ENCODE results near the gene FOXM1.
A peak's percentile ranks its signal among the peaks of the same experiment; 100 is the strongest.
"Not testable (repeated sequence)": the region's sequence is repeated elsewhere in the genome, so short reads cannot be mapped to it uniquely, and the experiment has no call there.

FOXM1 gene

GRCh38 chr12:2886768-2887450 lies 9.9 kb upstream of the FOXM1 start:
- DNase-seq (ENCODE audit: extremely low spot score, insufficient read length, low read depth) (no peak), FAIRE-seq (no peak)

- DNase-seq (ENCODE audit: extremely low spot score, insufficient read length, low read depth) = no peak
- no peak for FAIRE-seq
These were observed 7.8 kb upstream of the FOXM1 start for GRCh38 chr12:2884810-2885209.

- DNase-seq (ENCODE audit: extremely low spot score, insufficient read length, low read depth) = no peak
- no peak for FAIRE-seq
These were observed 2.9 kb upstream of the FOXM1 start for GRCh38 chr12:2879853-2880252.

DNA sequence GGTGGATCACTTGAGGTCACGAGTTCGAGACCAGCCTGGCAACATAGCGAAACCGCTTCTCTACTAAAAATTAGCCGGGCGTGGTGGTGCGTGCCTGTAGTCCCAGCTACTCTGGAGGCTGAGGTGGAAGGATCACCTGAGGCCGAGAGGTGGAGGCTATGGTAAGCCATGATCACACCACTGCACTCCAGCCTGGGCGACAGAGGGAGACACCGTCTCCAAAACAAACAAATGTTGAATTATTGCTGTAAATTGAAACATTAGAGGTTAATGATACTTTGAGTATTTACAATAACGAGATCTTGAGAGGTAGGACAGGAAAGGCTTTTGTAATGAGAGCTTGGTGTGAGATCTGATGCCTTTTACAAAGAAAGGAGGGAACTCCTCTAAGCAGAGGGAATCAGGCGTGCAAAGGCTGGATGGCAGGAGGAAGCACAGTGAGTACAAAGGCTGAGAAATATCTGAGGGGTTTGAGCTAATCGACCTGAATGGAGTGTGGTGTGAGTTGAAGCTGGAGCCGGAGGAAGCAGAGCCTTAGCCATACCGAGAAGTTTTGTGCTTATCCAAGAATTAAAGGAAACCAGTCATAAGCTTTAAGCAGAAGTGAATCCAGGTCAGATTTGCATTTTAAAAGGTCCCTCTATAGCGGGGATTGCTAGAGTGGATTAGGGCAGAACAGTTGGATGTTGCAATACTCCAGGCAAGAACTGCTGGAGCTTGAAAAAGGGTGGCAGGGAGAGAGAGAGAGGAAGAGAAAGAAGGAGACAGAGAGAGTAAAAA lies 1.2 kb upstream of the FOXM1 start:
- no peak for FAIRE-seq
- DNase-seq (ENCODE audit: extremely low spot score, insufficient read length, low read depth) = no peak

DNA sequence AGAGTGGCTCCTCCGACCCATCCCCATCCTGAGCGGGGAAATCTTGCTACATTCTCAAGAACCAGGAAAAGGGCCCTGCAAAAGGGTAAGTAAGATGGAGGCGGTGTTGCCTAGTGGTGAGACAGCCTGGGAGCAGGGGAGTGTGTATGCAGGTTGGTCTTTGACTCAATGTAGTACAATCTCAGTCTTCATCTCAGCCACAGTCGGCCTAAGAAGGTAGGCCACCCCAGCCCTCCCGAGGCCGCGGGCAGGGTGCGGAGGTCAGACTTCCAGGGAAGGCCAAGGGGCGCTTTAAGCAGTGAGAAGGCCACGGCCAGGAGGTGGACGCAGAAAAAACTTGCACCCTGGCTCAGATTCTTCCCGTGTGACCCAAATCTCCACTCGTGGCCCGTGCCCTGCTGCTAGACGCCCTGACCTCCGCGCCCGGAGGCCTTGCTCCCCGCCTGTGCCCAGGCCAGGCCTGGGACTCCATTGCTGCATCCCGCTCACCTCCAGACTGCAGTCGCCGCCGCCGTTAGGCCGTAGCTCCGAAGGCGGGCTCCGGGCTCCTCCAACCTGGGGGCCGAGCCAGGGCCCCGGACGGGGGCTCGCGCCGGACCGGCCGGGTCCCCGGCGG lies 435 bp downstream of the FOXM1 start:
- no peak for DNase-seq (ENCODE audit: extremely low spot score, insufficient read length, low read depth)
- FAIRE-seq = no peak

GRCh38 chr12:2868986-2869632 lies 7.9 kb downstream of the FOXM1 start:
- not testable (repeated sequence) for FAIRE-seq; DNase-seq (ENCODE audit: extremely low spot score, insufficient read length, low read depth)

- DNase-seq (ENCODE audit: extremely low spot score, insufficient read length, low read depth) (no peak), FAIRE-seq (no peak)
These were observed 12.8 kb downstream of the FOXM1 start for GRCh38 chr12:2864198-2864597.

DNA sequence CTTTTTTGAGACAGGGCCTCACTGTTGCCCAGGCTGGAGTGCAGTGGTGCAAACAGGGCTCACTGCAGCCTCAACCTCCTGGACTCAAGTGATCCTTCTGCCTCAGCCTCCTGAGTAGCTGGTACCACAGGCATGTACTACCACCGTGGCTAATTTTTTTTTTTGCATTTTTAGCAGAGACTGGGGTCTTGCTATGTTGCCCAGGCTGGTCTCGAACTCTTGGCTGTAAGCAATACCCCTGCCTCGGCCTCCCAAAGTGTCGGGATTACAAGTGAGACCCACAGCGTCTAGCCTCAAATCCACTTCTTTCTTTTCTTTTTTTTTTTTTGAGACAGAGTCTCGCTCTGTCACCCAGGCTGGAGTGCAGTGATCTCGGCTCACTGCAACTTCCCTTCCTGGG lies 13.6 kb downstream of the FOXM1 start:
- DNase-seq (ENCODE audit: extremely low spot score, insufficient read length, low read depth); FAIRE-seq: not testable (repeated sequence)

- no peak for DNase-seq (ENCODE audit: extremely low spot score, insufficient read length, low read depth)
- FAIRE-seq = no peak
These were observed 14.1 kb downstream of the FOXM1 start for GRCh38 chr12:2862876-2863275.

DNA sequence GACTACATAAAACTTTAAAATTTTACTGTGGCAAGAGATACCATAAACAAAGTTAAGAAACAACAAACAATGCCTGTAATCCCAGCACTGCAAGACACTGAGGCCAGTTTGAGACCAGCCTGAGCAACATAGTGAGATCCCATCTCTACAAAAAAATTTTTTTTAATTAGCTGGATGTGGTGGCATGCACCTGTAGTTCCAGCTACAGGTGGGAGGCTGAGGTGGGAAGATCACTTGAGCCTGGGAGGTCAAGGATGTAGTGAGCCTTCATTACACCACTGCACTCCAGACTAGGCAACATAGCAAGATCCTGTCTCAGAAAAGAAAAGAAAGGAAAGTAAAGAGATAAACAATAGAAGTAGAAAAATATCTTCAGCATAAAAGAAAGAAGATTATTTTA lies 16.8 kb downstream of the FOXM1 start:
- no peak for FAIRE-seq

DNA sequence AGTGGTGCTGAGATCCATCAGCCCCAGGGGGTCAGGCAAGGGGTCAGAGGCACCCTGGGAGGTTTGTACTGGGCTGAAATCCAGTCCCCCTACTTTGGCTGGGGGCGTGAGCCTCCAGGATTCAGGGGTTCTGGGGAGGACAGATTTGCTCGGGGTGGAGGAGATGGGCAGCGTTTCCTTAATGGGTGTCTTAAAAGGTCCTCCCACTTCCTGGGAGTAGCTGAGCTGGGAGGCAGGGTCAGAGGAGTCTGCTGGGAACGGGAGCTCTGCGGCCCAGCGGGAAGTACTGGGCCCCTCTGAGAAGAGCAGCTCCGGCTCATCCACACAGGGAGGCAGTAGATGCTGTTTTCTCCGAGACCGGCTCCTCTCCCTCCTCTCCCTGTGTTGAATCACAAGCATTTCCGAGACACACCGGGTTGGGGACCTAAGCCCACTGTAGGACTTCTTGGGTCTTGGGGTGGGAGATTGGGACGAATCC lies 18.0 kb downstream of the FOXM1 start:
- no peak for FAIRE-seq
- DNase-seq (ENCODE audit: extremely low spot score, insufficient read length, low read depth) = no peak

More for the DNA sequence above, 16.8 kb downstream of the FOXM1 start:
- DNase-seq (ENCODE audit: extremely low spot score, insufficient read length, low read depth) = no peak

DNA sequence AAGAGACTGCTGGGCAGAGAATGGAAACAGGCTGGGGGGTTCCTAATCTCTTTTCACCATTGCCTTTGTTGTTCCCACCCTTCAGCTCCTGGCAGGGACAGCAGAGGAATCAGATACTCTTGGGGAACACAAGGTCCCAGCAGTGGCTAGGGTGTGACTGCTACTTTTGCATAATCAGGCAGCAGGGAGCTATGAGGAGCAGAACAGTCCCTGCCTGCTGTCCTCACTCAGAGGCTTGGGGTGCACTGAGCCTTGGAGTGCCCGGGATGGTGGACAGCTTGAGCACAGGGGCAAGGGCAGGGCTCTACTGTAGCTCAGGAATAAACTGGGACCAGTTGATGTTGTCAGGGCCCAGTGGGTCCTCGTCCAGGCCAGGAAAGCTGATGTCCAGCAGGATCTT lies 18.6 kb downstream of the FOXM1 start:
- no peak for FAIRE-seq
- DNase-seq (ENCODE audit: extremely low spot score, insufficient read length, low read depth) = no peak

- FAIRE-seq = no peak
- DNase-seq (ENCODE audit: extremely low spot score, insufficient read length, low read depth) = no peak
These were observed 19.4 kb downstream of the FOXM1 start for GRCh38 chr12:2857576-2857975.

GRCh38 chr12:2857021-2857431 lies 19.9 kb downstream of the FOXM1 start, which contains the start of gene TEX52:
Gene TEX52 (minus strand): TSS chr12:2857039. CDS start chr12:2857026, 13 bp downstream.
- FAIRE-seq = no peak

GRCh38 chr12:2856051-2856450 lies 20.9 kb downstream of the FOXM1 start:
- no peak for FAIRE-seq
- DNase-seq (ENCODE audit: extremely low spot score, insufficient read length, low read depth) = no peak

More at GRCh38 chr12:2857021-2857431, 19.9 kb downstream of the FOXM1 start, which contains the start of gene TEX52:
- no peak for DNase-seq (ENCODE audit: extremely low spot score, insufficient read length, low read depth)

- no peak for FAIRE-seq
These were observed 21.4 kb downstream of the FOXM1 start for GRCh38 chr12:2855546-2855945.

DNA sequence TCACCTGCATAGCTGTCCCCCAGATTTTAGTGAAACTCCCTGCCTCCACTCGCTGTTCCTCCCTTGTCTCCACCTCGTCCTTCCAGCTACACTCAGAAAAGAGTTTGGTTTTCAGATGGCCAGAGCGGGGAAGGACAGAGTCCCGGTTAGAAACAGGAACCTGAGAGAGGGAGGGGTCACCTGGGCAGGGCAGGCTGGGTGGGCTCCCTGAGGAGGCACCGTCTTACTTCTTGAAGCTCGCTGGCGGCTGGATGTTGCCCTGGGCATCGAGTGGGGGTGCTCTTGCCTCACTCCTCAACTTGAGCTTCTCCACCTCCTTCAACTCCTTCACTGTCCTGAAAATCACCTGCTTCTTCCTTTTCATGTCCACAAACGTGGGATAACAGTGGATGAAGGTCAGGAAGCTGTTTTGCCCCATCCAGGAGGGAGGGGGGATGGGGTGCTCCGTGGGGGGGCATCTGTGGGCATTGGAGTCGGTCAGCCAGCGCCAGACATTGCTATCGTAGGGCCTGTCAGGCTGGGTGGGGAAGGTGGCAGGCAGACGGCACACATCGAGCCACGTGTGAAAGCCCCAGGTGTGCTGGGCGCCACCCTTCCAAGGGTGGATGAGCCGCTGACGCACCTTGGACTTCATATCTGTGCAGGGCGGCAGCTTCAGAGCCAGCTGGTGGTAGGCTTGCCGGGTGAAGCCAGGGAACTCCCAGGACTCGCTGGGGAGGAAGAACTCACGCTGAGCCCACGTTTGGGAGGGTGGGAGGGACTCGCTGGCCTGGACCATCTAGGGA lies 22.1 kb downstream of the FOXM1 start:
- FAIRE-seq (no peak), DNase-seq (ENCODE audit: extremely low spot score, insufficient read length, low read depth) (no peak)

More at GRCh38 chr12:2855546-2855945, 21.4 kb downstream of the FOXM1 start:
- DNase-seq (ENCODE audit: extremely low spot score, insufficient read length, low read depth) = no peak

- FAIRE-seq = peak; percentile 12
- DNase-seq (ENCODE audit: extremely low spot score, insufficient read length, low read depth) = no peak
These were observed 23.3 kb downstream of the FOXM1 start for GRCh38 chr12:2853626-2854025.

DNA sequence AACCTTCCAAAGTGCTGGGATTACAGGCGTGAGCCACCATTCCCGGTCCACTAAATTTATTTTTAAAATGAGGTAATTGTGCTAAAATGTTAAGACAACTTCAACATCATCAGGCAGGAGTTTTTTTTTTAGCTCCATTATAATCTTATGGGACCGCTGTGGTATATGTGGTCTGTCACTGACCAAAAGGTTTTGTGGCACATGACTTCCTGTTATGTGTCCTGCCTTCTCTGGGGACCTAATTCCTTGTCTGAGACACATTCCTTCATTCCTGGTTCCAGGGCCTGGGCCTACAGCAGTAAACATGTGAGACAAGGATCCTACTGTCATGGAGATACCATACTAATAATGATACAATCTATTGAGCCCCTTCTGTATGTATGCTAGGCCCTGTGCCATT lies 25.0 kb downstream of the FOXM1 start:
- FAIRE-seq = no peak
- DNase-seq (ENCODE audit: extremely low spot score, insufficient read length, low read depth) = no peak

All from GM18507 (cell line).